Measurements from ENCODE around the gene AADACL3.

The AADACL3 gene

GRCh38 chr1:12754738-12755137 lies 38.8 kb downstream of the AADACL3 start:
- DNase-seq (ENCODE audit: low read depth): no peak
- TF ChIP-seq CTCF (conservative IDR thresholded peaks at IDR 0.05; ENCODE audit: low read depth, low read length): no peak
- no peak overlapping the region for H3K4me3 ChIP-seq (ENCODE audit: low read depth, low read length)

DNA sequence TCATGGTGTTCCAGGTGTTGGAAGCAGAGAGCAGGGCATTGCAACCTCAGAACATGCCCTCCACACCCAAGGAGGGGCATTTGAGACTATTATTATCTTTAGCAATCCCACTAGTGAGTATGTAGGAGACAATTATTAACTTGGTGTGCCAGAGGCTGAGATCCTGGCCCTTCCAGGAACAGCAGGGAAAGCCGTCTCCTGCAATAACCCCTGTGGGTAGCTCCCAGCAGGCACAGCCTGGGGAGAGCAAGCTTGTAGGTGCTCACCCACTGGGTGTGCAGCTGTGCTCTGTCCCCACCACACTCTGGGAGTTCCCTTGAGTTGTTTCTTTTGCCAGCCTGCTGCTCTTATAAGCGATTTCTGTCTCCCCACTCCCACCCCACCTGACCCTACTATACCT lies 40.4 kb downstream of the AADACL3 start:
- H3K4me3 ChIP-seq (ENCODE audit: low read depth, low read length): no peak overlapping the region
- no peak for TF ChIP-seq CTCF (conservative IDR thresholded peaks at IDR 0.05; ENCODE audit: low read depth, low read length)
- DNase-seq (ENCODE audit: low read depth): no peak

DNA sequence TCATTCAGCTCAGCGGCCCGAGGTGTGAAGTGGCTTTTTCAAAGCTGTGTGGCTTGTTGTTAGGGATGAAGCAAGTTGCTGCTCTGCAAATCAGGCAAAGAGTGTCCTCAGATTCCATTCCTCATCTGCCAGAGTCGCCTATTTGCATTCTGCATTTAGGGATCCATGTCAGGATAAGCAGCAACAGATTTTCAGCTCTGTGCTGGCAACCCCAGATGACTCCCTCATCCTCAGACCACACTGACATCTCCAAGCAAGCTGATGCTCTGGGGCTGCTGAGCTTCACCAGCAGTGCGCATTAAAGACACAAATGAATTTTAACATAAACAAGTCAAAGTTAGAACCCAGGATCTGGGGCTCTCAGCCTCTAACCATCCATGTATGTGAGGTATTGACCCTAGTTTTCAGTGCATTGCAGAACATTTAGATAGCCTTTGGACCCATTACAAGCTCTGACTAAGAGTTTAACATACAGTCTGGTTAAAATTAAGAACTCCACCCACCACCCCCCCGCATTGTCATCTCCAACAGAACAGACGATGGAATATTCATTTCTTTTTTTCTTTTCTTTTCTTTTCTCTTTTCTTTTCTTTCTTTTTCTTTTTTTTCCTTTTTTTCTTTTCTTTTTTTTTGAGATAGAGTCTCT lies 41.0 kb downstream of the AADACL3 start:
- DNase-seq (ENCODE audit: low read depth): no peak
- H3K4me3 ChIP-seq (ENCODE audit: low read depth, low read length): no peak overlapping the region
- TF ChIP-seq CTCF (conservative IDR thresholded peaks at IDR 0.05; ENCODE audit: low read depth, low read length): no peak

DNA sequence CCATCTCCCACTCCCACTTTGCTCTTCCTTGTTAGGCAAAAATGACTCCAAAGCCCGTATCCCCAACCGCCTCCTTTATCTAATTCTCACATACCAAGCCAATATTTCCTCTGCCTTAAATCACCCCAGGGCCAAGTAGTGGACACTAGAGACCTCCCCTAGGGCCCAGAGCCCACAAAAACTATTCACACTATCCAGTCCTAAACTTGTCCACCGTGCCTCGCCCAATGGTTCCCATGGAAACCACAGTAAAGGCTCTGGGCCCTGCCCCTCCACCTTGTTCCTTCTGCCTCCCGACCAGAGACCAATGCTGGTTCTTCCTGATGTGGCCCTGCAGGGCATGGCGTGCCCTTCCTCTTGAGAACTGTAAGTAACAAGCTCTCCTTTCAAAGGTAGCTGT lies 41.9 kb downstream of the AADACL3 start:
- DNase-seq (ENCODE audit: low read depth): no peak
- TF ChIP-seq CTCF (conservative IDR thresholded peaks at IDR 0.05; ENCODE audit: low read depth, low read length): no peak
- H3K4me3 ChIP-seq (ENCODE audit: low read depth, low read length): no peak overlapping the region

DNA sequence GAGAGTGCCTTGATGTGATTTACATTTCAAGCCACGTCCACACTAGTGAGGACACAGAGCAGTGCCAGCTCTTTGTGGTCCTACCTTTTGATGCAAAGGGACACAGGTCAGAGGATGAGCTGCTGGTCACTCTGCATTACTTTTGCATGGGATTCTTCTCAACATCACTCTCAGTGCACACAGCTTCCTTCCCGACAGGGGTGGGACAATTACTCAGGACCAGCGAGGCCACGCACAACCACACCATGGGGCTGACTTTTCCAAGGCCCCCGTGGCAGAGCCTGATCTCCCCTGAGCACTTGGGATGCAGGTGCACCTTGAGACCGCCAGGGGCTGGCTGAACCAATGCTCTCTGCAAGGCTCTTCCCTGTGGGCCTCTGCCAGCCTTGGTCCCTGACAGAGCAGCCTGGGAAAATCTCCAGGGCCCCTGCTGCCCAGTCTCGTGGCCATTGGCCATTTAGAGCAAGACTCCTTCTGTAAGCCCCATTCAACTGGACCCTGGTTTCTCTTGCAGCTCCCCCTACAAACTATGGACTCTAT lies 44.4 kb downstream of the AADACL3 start:
- peak; percentile 13 for TF ChIP-seq CTCF (conservative IDR thresholded peaks at IDR 0.05; ENCODE audit: low read depth, low read length)

GRCh38 chr1:12761781-12762180 lies 45.9 kb downstream of the AADACL3 start:
- no peak for TF ChIP-seq CTCF (conservative IDR thresholded peaks at IDR 0.05; ENCODE audit: low read depth, low read length)
- no peak overlapping the region for H3K4me3 ChIP-seq (ENCODE audit: low read depth, low read length)
- DNase-seq (ENCODE audit: low read depth): no peak

More for the DNA sequence above, 44.4 kb downstream of the AADACL3 start:
- H3K4me3 ChIP-seq (ENCODE audit: low read depth, low read length): no peak overlapping the region
- DNase-seq (ENCODE audit: low read depth): no peak

DNA sequence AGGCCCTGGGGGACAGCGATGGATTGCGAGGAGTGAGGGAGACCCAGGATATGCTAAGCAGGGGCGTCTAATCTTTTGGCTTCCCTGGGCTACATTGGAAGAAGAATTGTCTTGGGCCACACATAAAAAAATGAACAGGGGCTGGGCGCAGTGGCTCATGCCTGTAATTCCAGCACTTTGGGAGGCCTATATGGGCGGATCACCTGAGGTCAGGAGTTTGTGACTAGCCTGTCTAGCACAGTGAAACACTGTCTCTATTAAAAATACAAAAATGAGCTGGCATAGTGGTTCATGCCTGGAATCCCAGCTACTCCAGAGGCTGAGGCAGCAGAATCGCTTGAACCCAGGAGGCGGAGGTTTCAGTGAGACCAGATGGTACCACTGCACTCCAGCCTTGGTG lies 46.9 kb downstream of the AADACL3 start:
- H3K4me3 ChIP-seq (ENCODE audit: low read depth, low read length): no peak overlapping the region
- no peak for TF ChIP-seq CTCF (conservative IDR thresholded peaks at IDR 0.05; ENCODE audit: low read depth, low read length)
- DNase-seq (ENCODE audit: low read depth): no peak

Data from choroid plexus epithelial cell (primary cell).